H1 (cell line): Measurements from ENCODE around the gene EHD2. TPM values are rescaled to one million over a fixed set of nuclear protein-coding genes. Genes with fewer than 3 reads are reported as not detected.

ENCODE experiments used
- polyA plus RNA-seq, 7 experiments: library from polyadenylated mRNA; depleted of rRNA in 3 of 7; stranded (reverse) in 5 of 7; unstranded in 2 of 7; fragments of >200 nt in 5 of 7; fragments of 200-250 nt in 2 of 7; gene quantifications; 1 replicate in 5 of 7; 2 replicates in 1 of 7; 4 replicates in 1 of 7; pipeline versions ENCODE4 v1.2.1 to v1.2.3, GENCODE V29; 2011 to 2013; ENCODE audit warnings: missing spikeins in 2 of 7, mixed read lengths in 2 of 7
- small RNA-seq: library from polyadenylated mRNA; stranded (forward); fragments of <200 nt; extraction: miRNeasy Mini kit (QIAGEN cat#:217004); gene quantifications from one replicate; pipeline ENCODE3, GENCODE V24; 2013; ENCODE audit not compliant: insufficient read depth
- total RNA-seq: library from RNA; stranded (reverse); fragmentation: NEBNext Ultra II Directional; extraction: Animal tissue kit (Norgen Biotek cat#: 25700); gene quantifications from 2 replicates; pipeline ENCODE4 v1.2.1, GENCODE V29; 2021

Gene EHD2
- total and polyA plus RNA-seq, 2 of the 8 experiments (the other 6 are each of a cell fraction or from before 2014, with no cell fraction given) = 4.5 to 14.3 TPM

Small RNA genes lying within 50 kb of the gene (small RNA-seq; reads per million reads assigned to genes)
- gene SNORD23 = not detected

Other genes with a start within 250 kb of the EHD2 start
- gene SLC8A2, start 241.5 kb upstream of the EHD2 start, total RNA-seq = 7.3 and 8.3 TPM in 2 replicates
- gene SLC8A2, start 241.5 kb upstream of the EHD2 start, polyA plus RNA-seq (2011; rRNA removed) = 12.4 and 15.7 TPM in 2 replicates
- gene KPTN, start 229.2 kb upstream of the EHD2 start, total RNA-seq = 23.6 and 28.0 TPM in 2 replicates
- gene KPTN, start 229.2 kb upstream of the EHD2 start, polyA plus RNA-seq (2011; rRNA removed) = 31.3 and 45.2 TPM in 2 replicates
- 58.3 and 58.5 TPM in 2 replicates for gene NAPA, start 198.4 kb upstream of the EHD2 start, total RNA-seq
- 78.2 and 101 TPM in 2 replicates for gene NAPA, start 198.4 kb upstream of the EHD2 start, polyA plus RNA-seq (2011; rRNA removed)
- 0.50 TPM in 1 of 2 replicates, not detected in the other for gene ZNF541, start 140.3 kb upstream of the EHD2 start, total RNA-seq
- 0.05 and 0.11 TPM in 2 replicates for gene ZNF541, start 140.3 kb upstream of the EHD2 start, polyA plus RNA-seq (2011; rRNA removed)
- 29.2 and 30.0 TPM in 2 replicates for gene BICRA, start 104.3 kb upstream of the EHD2 start, total RNA-seq
- 1.5 and 3.8 TPM in 2 replicates for gene BICRA, start 104.3 kb upstream of the EHD2 start, polyA plus RNA-seq (2011; rRNA removed)
- gene NOP53, start 32.1 kb downstream of the EHD2 start, total RNA-seq = 245 and 262 TPM in 2 replicates
- gene NOP53, start 32.1 kb downstream of the EHD2 start, polyA plus RNA-seq (2011; rRNA removed) = 107 and 220 TPM in 2 replicates
- 361 and 371 TPM in 2 replicates for gene SELENOW, start 65.3 kb downstream of the EHD2 start, total RNA-seq
- gene SELENOW, start 65.3 kb downstream of the EHD2 start, polyA plus RNA-seq (2011; rRNA removed) = 588 and 709 TPM in 2 replicates
- gene TPRX1, start 91.1 kb downstream of the EHD2 start, total RNA-seq = not detected in 2 replicates
- 0.03 and 0.05 TPM in 2 replicates for gene TPRX1, start 91.1 kb downstream of the EHD2 start, polyA plus RNA-seq (2011; rRNA removed)
- gene CRX, start 108.5 kb downstream of the EHD2 start, total RNA-seq = not detected in 2 replicates
- gene CRX, start 108.5 kb downstream of the EHD2 start, polyA plus RNA-seq (2011; rRNA removed) = 0.06 and 0.08 TPM in 2 replicates
- gene TPRX2, start 145.8 kb downstream of the EHD2 start, total RNA-seq = not detected in 2 replicates
- gene TPRX2, start 145.8 kb downstream of the EHD2 start, polyA plus RNA-seq (2011; rRNA removed) = not detected in 2 replicates
- not detected in 2 replicates for gene SULT2A1, start 172.9 kb downstream of the EHD2 start, total RNA-seq
- gene SULT2A1, start 172.9 kb downstream of the EHD2 start, polyA plus RNA-seq (2011; rRNA removed) = not detected in 2 replicates